GM18868 (cell line): ENCODE data around the gene OR1L8.

Experiments used
- ATAC-seq: cut with Tn5 transposase; IDR thresholded peaks from one replicate; pipeline ENCODE4 v1.9.1; 2021; ENCODE audit warnings: mild to moderate bottlenecking, moderate library complexity; ENCODE audit not compliant: unreplicated experiment

Gene OR1L8

DNA sequence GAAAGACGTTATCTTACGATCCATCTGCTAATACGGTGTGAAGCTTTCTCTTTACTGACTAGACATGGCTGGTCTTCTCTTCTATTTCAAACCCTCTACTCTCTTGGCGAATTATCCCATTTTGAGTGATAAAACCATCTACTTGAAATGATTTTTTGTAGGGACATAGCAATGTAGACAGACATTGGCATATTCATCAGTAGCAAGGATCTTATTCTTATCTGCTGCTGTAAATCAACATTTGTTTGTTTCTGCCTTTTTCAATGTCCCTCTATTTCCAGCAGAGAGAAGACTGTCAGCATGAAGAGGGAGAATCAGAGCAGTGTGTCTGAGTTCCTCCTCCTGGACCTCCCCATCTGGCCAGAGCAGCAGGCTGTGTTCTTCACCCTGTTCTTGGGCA is 64.3 kb downstream of the OR1L8 start, which contains the start of gene OR1J4:
TSS of gene OR1J4 (plus strand) at position 301 of the 400 bp plus-strand sequence. CDS start at position 301, 0 bp downstream.
- ATAC-seq, result no peak

DNA sequence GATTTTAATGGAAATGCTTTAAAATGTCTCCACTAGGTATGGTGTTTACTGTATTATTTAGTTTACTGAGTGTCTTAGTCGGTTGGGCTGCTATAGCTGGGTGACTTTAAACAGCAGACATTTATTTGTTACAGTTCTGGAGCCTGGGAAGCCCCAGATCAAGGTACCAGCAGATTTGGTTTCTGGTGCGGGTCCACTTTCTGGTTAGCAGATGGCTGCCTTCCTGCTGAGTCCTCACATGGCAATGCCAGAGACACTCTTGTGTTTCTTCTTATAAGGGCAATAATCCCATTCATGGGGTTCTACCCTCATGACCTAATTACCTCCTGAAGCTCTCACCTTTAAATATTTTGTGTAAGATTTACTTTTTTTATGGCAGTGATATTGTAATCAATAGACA is 65.0 kb downstream of the OR1L8 start:
- ATAC-seq, result no peak
